Spleen (tissue), 11 donors: ENCODE measurements around the gene AKIRIN2. TPM values are rescaled to one million over a fixed set of nuclear protein-coding genes. Genes with fewer than 3 reads are reported as not detected.

Source experiments
- DNase-seq: peaks from one replicate; pipeline ENCODE4 v3.0.0-alpha.2; 2020
- H3K27ac ChIP-seq, 8 donors: fragments of 200-600 bp; sonication (generic) in 7 of 8; 1 replicate in 4 of 8; 2 replicates in 4 of 8; pipeline versions ENCODE4 v1.5.0 to v1.8.0; 2016 to 2021; ENCODE audit warnings: inconsistent platforms in 4 of 8, mild to moderate bottlenecking in 4 of 8, moderate library complexity in 1 of 8
- H3K27me3 ChIP-seq, 7 donors: fragments of 200-600 bp; sonication (generic) in 6 of 7; replicated peaks in 1 of 7; 1 replicate in 4 of 7; 2 replicates in 3 of 7; pipeline versions ENCODE4 v1.5.0 to v1.8.0; 2016 to 2021; ENCODE audit warnings: inconsistent platforms in 3 of 7, mild to moderate bottlenecking in 1 of 7
- H3K36me3 ChIP-seq, 6 donors: fragments of 200-600 bp; sonication (generic) in 5 of 6; 1 replicate in 4 of 6; 2 replicates in 2 of 6; pipeline versions ENCODE4 v1.5.0 to v1.8.0; 2016 to 2021; ENCODE audit warnings: inconsistent platforms in 2 of 6
- H3K4me1 ChIP-seq, 6 donors: fragments of 200-600 bp; sonication (generic) in 5 of 6; 1 replicate in 3 of 6; 2 replicates in 3 of 6; pipeline versions ENCODE4 v1.5.0 to v1.8.0; 2016 to 2021; ENCODE audit warnings: inconsistent platforms in 3 of 6
- H3K4me3 ChIP-seq, 8 donors: fragments of 200-600 bp; sonication (generic) in 7 of 8; 1 replicate in 4 of 8; 2 replicates in 4 of 8; pipeline versions ENCODE4 v1.5.0 to v1.8.0; 2016 to 2021; ENCODE audit warnings: inconsistent platforms in 4 of 8, mild to moderate bottlenecking in 4 of 8, moderate library complexity in 2 of 8
- H3K9me3 ChIP-seq, 8 donors: fragments of 200-600 bp; sonication (generic) in 7 of 8; 1 replicate in 4 of 8; 2 replicates in 4 of 8; pipeline versions ENCODE4 v1.5.0 to v1.8.0; 2016 to 2021; ENCODE audit warnings: inconsistent platforms in 4 of 8
- POLR2A ChIP-seq, 3 donors: fragments of 450-650 bp; IDR thresholded peaks; one replicate each; pipeline ENCODE4 v1.5.1; 2017; ENCODE audit warnings: antibody characterized with exemption in 3 of 3, mild to moderate bottlenecking in 1 of 3
- POLR2AphosphoS5 ChIP-seq, 3 donors: sonication (generic); formaldehyde crosslinking; IDR thresholded peaks; one replicate each; pipeline ENCODE4 v1.5.1; 2017; ENCODE audit warnings: antibody characterized with exemption in 3 of 3
- WGBS, 5 donors: extraction: QIAGEN DNeasy Blood & Tissue Kit in 3 of 5; methylation state at CpG; one replicate each; pipeline versions ENCODE4 v1.1.5 to v1.1.7; 2013 to 2018; 5-methylcytosine and 5-hydroxymethylcytosine counted together
- intact Hi-C: fragments of 100-400 bp; cut with DNase I; formaldehyde crosslinking; loops from one replicate; pipeline ENCODE4 v1.15.0; 2023; ENCODE audit warnings: low total_unique reads
- polyA plus RNA-seq, 3 donors: library from polyadenylated mRNA; stranded (reverse); fragments of 200-250 nt; gene quantifications; one replicate each; pipeline ENCODE4 v1.2.1, GENCODE V29; 2013
- total RNA-seq, 7 donors: library from RNA; depleted of rRNA in 3 of 7; stranded (reverse); fragments of >200 nt in 3 of 7; fragmentation: NEBNext Ultra II Directional in 4 of 7; extraction: Animal tissue kit (Norgen Biotek cat#: 25700) in 4 of 7; gene quantifications; one replicate each; pipeline versions ENCODE4 v1.1.0 to v1.2.1, GENCODE V29; 2016 to 2021
- TF ChIP-seq, protein P1 (sequence below), 11 experiments: fragments of 200-600 bp in 7 of 11; fragments of 450-650 bp in 4 of 11; sonication (generic) in 4 of 11; IDR thresholded peaks in 8 of 11; conservative IDR thresholded peaks in 3 of 11; 1 replicate in 7 of 11; 2 replicates in 4 of 11; pipeline versions ENCODE4 v1.4.0 to v1.8.0; 2016 to 2021; ENCODE audit warnings: antibody characterized with exemption in 11 of 11, inconsistent platforms in 4 of 11, mild to moderate bottlenecking in 1 of 11
- donor health status: healthy with polysubstance abuse.
- donor health status: DM: no; HTN: no; CAD: no; lungs with moderate emphysema.
- donor health status: DM: no; HTN: no; CAD: no.
- donor health status: Bipolar disorder and iron deficiency.
- donor health status: healthy.
- donor health status: DM: no; HTN: no; CAD: no.
- donor health status: DM: yes; HTN: yes; CAD: no.

Gene AKIRIN2
- total and polyA plus RNA-seq, 10 donors = 35.1 to 106 (median 68.2) TPM

DNA sequence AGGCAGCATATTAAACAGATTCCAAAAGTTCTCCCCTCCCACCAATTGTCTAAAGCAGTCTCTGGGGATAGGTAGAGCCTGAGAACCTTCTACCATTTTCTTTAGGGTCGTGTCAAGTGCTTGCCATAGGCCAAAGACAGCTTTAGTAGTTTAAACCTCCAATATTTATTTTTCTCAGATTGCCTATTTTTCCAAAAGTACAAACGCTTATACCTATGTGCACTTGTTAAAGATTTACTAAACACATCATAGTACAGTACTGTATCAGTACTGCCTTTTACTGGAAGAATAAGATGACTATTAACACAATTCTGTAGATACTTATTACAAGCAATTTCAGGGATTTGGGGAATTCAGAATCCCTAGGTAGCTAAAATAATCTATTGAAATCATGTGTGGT lies 29.4 kb downstream of the AKIRIN2 start:
- Histone ChIP-seq H3K4me1 (peaks cover 0 to 46% (median 24%) of the 10 kb centered on the region in 6 donors), H3K27ac (peak overlapping the region in 4 of 8 donors; percentile 56 to 79 (median 67)), H3K4me3 (no peak overlapping the region), H3K27me3 (no peaks in the 10 kb centered on the region), H3K9me3 (no peaks in the 10 kb centered on the region), H3K36me3 (peaks cover 0 to 92% (median 59%) of the 10 kb centered on the region in 6 donors)
- intact Hi-C loops = no loop called here
- no peak for DNase-seq
- TF ChIP-seq, protein P1, sequence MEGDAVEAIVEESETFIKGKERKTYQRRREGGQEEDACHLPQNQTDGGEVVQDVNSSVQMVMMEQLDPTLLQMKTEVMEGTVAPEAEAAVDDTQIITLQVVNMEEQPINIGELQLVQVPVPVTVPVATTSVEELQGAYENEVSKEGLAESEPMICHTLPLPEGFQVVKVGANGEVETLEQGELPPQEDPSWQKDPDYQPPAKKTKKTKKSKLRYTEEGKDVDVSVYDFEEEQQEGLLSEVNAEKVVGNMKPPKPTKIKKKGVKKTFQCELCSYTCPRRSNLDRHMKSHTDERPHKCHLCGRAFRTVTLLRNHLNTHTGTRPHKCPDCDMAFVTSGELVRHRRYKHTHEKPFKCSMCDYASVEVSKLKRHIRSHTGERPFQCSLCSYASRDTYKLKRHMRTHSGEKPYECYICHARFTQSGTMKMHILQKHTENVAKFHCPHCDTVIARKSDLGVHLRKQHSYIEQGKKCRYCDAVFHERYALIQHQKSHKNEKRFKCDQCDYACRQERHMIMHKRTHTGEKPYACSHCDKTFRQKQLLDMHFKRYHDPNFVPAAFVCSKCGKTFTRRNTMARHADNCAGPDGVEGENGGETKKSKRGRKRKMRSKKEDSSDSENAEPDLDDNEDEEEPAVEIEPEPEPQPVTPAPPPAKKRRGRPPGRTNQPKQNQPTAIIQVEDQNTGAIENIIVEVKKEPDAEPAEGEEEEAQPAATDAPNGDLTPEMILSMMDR (IDR thresholded peaks at IDR 0.05 in 8 of 11, conservative IDR thresholded peaks at IDR 0.05 in 3 of 11) = no peak
- TF ChIP-seq POLR2A (IDR thresholded peaks at IDR 0.05) (no peak), POLR2AphosphoS5 (IDR thresholded peaks at IDR 0.05) (no peak)
- WGBS, 5 donors = 92 to 98% (median 94%) methylated on average over 2 of the region's 2 CpGs

DNA sequence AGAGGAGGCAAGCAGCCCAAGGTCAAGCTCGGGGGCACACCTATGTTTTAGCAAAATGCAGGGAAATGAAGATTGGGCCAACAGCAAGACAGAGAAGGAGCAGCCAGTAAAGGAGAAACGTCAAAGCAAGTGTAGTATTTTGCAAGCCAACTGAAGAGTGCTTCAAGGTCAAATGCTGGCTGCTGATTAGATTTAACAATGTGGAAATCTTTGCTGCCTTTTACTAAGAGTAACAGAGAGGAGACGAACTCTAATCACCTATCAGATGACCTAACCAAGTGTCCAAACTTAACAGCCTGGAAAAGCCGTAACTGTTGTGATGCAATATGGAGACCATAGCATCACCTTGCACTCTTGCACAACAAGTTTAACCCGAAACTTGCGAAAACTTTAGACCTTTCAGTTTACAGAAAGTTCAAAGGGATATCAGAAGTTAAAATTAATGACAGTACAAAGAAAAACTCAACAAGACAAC lies 30.4 kb downstream of the AKIRIN2 start:
- WGBS, 5 donors = 38 to 68% (median 60%) methylated on average over 6 of the region's 6 CpGs
- Histone ChIP-seq H3K36me3 (peaks cover 0 to 92% (median 50%) of the 10 kb centered on the region in 6 donors), H3K9me3 (no peaks in the 10 kb centered on the region), H3K27ac (peak overlapping the region in 7 of 8 donors; percentile 1 to 79 (median 56)), H3K4me1 (peaks cover 0 to 42% (median 21%) of the 10 kb centered on the region in 6 donors), H3K4me3 (no peak overlapping the region), H3K27me3 (no peaks in the 10 kb centered on the region)
- TF ChIP-seq, protein P1 (IDR thresholded peaks at IDR 0.05 in 8 of 11, conservative IDR thresholded peaks at IDR 0.05 in 3 of 11) = no peak
- TF ChIP-seq POLR2AphosphoS5 (IDR thresholded peaks at IDR 0.05) = peak in 1 of 3 donors; percentile 54
- DNase-seq = no peak
- intact Hi-C loops = no loop called here

DNA sequence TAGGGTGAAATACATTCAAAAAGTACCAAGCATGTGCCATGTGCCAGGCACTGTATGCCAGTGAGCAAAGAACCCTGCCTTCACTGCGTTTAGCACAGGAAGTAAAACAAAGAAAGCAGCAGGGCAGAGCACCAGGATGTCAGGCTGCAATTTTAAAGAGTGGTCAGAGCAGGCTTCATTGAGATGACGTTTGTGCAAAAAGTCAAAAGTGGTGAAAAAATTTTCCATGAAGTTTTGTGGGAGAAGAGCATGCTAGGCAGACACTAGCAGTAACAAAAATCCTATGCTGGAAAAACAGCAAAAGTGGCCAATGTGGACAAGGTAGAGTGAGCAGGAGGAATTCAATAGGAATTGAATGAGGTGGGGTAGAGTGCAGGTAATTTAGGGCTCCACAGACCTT lies 31.3 kb downstream of the AKIRIN2 start:
- H3K4me1 ChIP-seq = peaks cover 0 to 44% (median 21%) of the 10 kb centered on the region in 6 donors
- DNase-seq = no peak
- 11 to 29% (median 14%) methylated on average over 2 of the region's 2 CpGs for WGBS, 5 donors
- H3K27ac ChIP-seq = peak overlapping the region in 7 of 8 donors; percentile 1 to 79 (median 56)
- no peaks in the 10 kb centered on the region for H3K9me3 ChIP-seq
- no peak overlapping the region for H3K4me3 ChIP-seq
- peaks cover 0 to 89% (median 42%) of the 10 kb centered on the region in 6 donors for H3K36me3 ChIP-seq
- H3K27me3 ChIP-seq = no peaks in the 10 kb centered on the region
- intact Hi-C loops = no loop called here
- TF ChIP-seq POLR2A (IDR thresholded peaks at IDR 0.05) = no peak
- TF ChIP-seq, protein P1 (IDR thresholded peaks at IDR 0.05 in 8 of 11, conservative IDR thresholded peaks at IDR 0.05 in 3 of 11) = no peak
- TF ChIP-seq POLR2AphosphoS5 (IDR thresholded peaks at IDR 0.05) = peak in 1 of 3 donors; percentile 56

DNA sequence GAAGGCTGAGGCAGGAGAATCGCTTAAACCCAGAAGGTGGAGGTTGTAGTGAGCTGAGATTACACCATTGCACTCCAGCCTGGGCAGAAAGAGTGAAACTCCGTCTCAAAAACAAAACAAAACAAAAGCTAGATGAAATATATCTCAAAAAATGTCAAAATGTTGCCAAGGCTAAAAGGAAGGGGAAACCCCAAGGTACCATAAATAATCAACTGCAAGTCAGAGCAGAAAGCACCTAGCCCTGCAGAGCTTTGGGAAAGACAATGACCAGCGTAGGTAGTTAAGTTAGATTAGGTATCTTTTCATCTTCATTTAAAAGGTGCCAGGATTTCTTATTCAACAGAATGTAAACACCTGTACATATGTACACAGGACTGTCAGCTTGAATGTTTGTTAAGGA lies 33.0 kb downstream of the AKIRIN2 start:
- peaks cover 0 to 42% (median 21%) of the 10 kb centered on the region in 6 donors for H3K4me1 ChIP-seq
- H3K27ac ChIP-seq = no peak overlapping the region
- TF ChIP-seq POLR2A (IDR thresholded peaks at IDR 0.05) = no peak
- no peak for TF ChIP-seq POLR2AphosphoS5 (IDR thresholded peaks at IDR 0.05)
- TF ChIP-seq, protein P1 (IDR thresholded peaks at IDR 0.05 in 8 of 11, conservative IDR thresholded peaks at IDR 0.05 in 3 of 11) = no peak
- no peaks in the 10 kb centered on the region for H3K27me3 ChIP-seq
- H3K9me3 ChIP-seq = no peaks in the 10 kb centered on the region
- WGBS, 5 donors = 63 to 78% (median 72%) methylated on average over 3 of the region's 3 CpGs
- intact Hi-C loops = no loop called here
- H3K36me3 ChIP-seq = peaks cover 0 to 85% (median 27%) of the 10 kb centered on the region in 6 donors
- no peak overlapping the region for H3K4me3 ChIP-seq
- DNase-seq = no peak
